ENCODE results near the gene DES. TPM values are rescaled to one million over a fixed set of nuclear protein-coding genes. Genes with fewer than 3 reads are reported as not detected.

Gene DES
- total RNA-seq, 1 experiment from 2014 or later, result not detected

GRCh38 chr2:219378163-219378851 lies 39.9 kb upstream of the DES start:
- Histone ChIP-seq H3K4me1 (no peaks in the 10 kb centered on the region), H3K9me3 (no peaks in the 10 kb centered on the region), H3K4me3 (ENCODE audit: low read depth, low read length) (no peak overlapping the region), H3K36me3 (ENCODE audit: control insufficient read depth, insufficient read depth, low read length) (peaks cover 10% of the 10 kb centered on the region), H3K27me3 (replicated peaks; ENCODE audit: control insufficient read depth, insufficient read depth, low read length) (no peaks in the 10 kb centered on the region)
- H3K27me3 Mint-ChIP-seq (ENCODE audit: insufficient read depth, unreplicated experiment), result no peaks in the 10 kb centered on the region
- ChIA-PET CTCF (interaction anchor here (1.8 kb wide), 1 partner anchor 10 kb away, joined by 9 read pairs; the partner anchor contains the start of gene DNPEP), POLR2A (interaction anchor here (1.0 to 1.7 kb wide), 2 partner anchors 9 to 10 kb away, joined by 5 to 7 read pairs; partner anchors contain the start of gene DNPEP)
- no peaks in the 10 kb centered on the region for H3K9me3 Mint-ChIP-seq (ENCODE audit: unreplicated experiment)
- BruUV-seq (replicated peaks), result no TSS peak
- H3K27ac Mint-ChIP-seq (ENCODE audit: unreplicated experiment), result no peak overlapping the region
- TF ChIP-seq CTCF (IDR thresholded peaks at IDR 0.05; ENCODE audit: insufficient read depth in 1 of 2, low read depth in 1 of 2, low read length in 1 of 2, severe bottlenecking in 1 of 2, unreplicated experiment in 1 of 2), result no peak
- no peaks in the 10 kb centered on the region for H3K4me1 Mint-ChIP-seq (ENCODE audit: low read depth, unreplicated experiment)
- DNase-seq, result no peak
- H3K4me3 Mint-ChIP-seq (ENCODE audit: unreplicated experiment), result no peak overlapping the region
- intact Hi-C loops (cut with micrococcal nuclease; ENCODE audit: unreplicated experiment), result no loop called here
- peaks cover 7% of the 10 kb centered on the region for H3K36me3 Mint-ChIP-seq (ENCODE audit: insufficient read depth, unreplicated experiment)

- intact Hi-C loops (cut with micrococcal nuclease; ENCODE audit: unreplicated experiment), result no loop called here
- DNase-seq, result no peak
- H3K27me3 ChIP-seq (replicated peaks; ENCODE audit: control insufficient read depth, insufficient read depth, low read length), result no peaks in the 10 kb centered on the region
- no peak overlapping the region for H3K4me3 Mint-ChIP-seq (ENCODE audit: unreplicated experiment)
- ChIA-PET POLR2A (no interaction called here), CTCF (no interaction called here)
- H3K9me3 Mint-ChIP-seq (ENCODE audit: unreplicated experiment), result no peaks in the 10 kb centered on the region
- H3K4me1 Mint-ChIP-seq (ENCODE audit: low read depth, unreplicated experiment), result no peaks in the 10 kb centered on the region
- H3K4me1 ChIP-seq, result peaks cover under 1% of the 10 kb centered on the region; the same call in 1 of the 2 replicates
- peaks cover 22% of the 10 kb centered on the region for H3K36me3 Mint-ChIP-seq (ENCODE audit: insufficient read depth, unreplicated experiment)
- H3K36me3 ChIP-seq (ENCODE audit: control insufficient read depth, insufficient read depth, low read length), result peaks cover 17% of the 10 kb centered on the region
- H3K4me3 ChIP-seq (ENCODE audit: low read depth, low read length), result no peak overlapping the region
- no peak overlapping the region for H3K27ac Mint-ChIP-seq (ENCODE audit: unreplicated experiment)
- H3K27me3 Mint-ChIP-seq (ENCODE audit: insufficient read depth, unreplicated experiment), result no peaks in the 10 kb centered on the region
- TF ChIP-seq CTCF (IDR thresholded peaks at IDR 0.05; ENCODE audit: insufficient read depth in 1 of 2, low read depth in 1 of 2, low read length in 1 of 2, severe bottlenecking in 1 of 2, unreplicated experiment in 1 of 2), result no peak
- BruUV-seq (replicated peaks), result no TSS peak
- no peaks in the 10 kb centered on the region for H3K9me3 ChIP-seq
Measured at GRCh38 chr2:219380926-219381325, 37.3 kb upstream of the DES start.

GRCh38 chr2:219381448-219381847 lies 36.7 kb upstream of the DES start:
- Histone ChIP-seq H3K9me3 (no peaks in the 10 kb centered on the region), H3K36me3 (ENCODE audit: control insufficient read depth, insufficient read depth, low read length) (peaks cover 17% of the 10 kb centered on the region), H3K4me1 (peaks cover 5% of the 10 kb centered on the region), H3K27me3 (replicated peaks; ENCODE audit: control insufficient read depth, insufficient read depth, low read length) (no peaks in the 10 kb centered on the region), H3K4me3 (ENCODE audit: low read depth, low read length) (no peak overlapping the region)
- Mint-ChIP-seq H3K4me3 (ENCODE audit: unreplicated experiment) (no peak overlapping the region), H3K9me3 (ENCODE audit: unreplicated experiment) (no peaks in the 10 kb centered on the region), H3K36me3 (ENCODE audit: insufficient read depth, unreplicated experiment) (peaks cover 24% of the 10 kb centered on the region), H3K27me3 (ENCODE audit: insufficient read depth, unreplicated experiment) (no peaks in the 10 kb centered on the region), H3K4me1 (ENCODE audit: low read depth, unreplicated experiment) (no peaks in the 10 kb centered on the region), H3K27ac (ENCODE audit: unreplicated experiment) (no peak overlapping the region)
- CTCF ChIA-PET, result no interaction called here
- no peak for TF ChIP-seq CTCF (IDR thresholded peaks at IDR 0.05; ENCODE audit: insufficient read depth in 1 of 2, low read depth in 1 of 2, low read length in 1 of 2, severe bottlenecking in 1 of 2, unreplicated experiment in 1 of 2)
- intact Hi-C loops (cut with micrococcal nuclease; ENCODE audit: unreplicated experiment), result no loop called here
- POLR2A ChIA-PET, result no interaction called here
- BruUV-seq (replicated peaks), result no TSS peak
- DNase-seq, result no peak
